Activated CD4-positive, alpha-beta T cell treated with anti-CD3 and anti-CD28 coated beads, Interleukin-2, Interleukin-6, amounts not matched to agents 100 ng/mL and 50 ng/mL, durations not matched to agents 16 hours and 8 hours (primary cell): ENCODE measurements around the gene DPH7.
"Not testable (repeated sequence)": the region's sequence is repeated elsewhere in the genome, so short reads cannot be mapped to it uniquely, and the experiment has no call there.

Source experiments
- DNase-seq: peaks from one replicate; pipeline ENCODE4 v3.0.0-alpha.2; 2020

The DPH7 gene

DNA sequence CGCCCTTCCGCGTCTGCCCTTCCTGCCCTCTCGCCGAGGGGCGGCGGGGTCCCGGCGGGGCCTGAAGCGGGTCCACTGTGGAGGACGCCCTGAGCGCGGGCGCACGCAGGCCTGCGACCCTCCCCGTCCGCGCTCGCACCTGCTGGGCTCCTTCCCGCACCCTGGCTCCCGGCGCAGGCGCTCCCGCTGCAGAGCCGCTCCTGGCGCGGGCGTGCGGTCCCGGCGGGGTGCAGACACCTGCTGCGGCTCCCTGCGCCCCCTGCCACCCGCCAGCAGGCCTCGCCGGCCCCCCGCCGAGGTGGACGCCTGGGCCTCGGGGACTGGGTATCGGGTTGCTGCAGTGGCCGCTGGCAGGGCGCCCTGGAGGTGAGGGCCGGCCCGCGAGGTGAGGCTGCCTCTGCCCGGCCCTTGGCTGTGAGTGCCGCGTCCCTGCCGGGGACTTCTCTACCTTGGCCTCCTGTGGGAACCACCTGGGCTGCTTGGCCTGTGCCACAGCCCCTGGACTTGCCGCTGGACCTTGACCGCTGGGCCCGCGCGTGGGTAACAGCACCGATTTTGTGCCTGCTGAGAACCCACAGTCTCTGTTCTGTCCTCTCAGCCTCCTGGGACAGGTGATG lies 27.4 kb upstream of the DPH7 start:
- DNase-seq = peak; percentile 23

DNA sequence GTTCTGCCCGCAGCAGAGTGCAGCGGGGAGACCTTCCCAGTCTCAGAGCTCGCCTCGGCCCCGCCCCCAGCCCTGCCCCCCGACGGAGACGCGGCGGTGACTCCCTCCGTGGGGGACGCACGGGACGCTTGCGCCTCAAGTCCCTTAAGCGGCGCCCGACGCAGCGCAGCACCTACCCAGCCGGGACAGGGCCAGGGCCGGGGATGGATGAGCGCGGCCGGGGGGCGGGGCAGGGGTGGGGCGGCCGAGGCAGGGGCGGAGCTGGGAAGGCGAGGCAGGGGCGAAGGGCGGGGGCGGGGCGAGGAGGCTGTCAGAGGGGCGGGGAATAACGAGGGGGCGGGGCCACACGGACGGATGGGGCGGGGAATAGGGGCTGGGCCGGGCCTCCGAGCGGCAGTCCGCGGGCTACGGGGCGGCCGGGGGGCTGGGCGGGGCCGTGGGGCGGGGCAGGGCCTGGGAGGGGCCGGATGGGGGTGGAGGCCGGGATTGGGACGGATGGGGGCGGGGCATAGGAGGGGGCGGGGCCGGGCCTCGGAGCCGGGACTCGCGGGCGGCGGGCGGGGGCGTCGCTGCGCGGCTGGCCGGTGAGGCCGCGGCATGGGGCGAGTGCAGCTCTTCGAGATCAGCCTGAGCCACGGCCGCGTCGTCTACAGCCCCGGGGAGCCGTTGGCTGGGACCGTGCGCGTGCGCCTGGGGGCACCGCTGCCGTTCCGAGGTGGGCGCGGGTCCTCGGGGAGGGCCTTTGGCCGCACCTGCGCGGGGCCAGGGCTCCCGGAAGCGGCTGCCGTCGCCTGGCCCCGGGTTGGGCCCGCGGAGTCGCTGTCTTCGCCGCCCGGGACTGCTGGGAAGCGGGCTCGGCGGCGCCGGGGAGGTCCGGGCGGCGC lies 26.6 kb upstream of the DPH7 start, which contains the start of gene ARRDC1:
Gene ARRDC1, plus strand, starts transcription at position 566 of the 884 bp plus-strand sequence. Its CDS starts 32 bp downstream, at position 598.
- DNase-seq = peak; percentile 97

DNA sequence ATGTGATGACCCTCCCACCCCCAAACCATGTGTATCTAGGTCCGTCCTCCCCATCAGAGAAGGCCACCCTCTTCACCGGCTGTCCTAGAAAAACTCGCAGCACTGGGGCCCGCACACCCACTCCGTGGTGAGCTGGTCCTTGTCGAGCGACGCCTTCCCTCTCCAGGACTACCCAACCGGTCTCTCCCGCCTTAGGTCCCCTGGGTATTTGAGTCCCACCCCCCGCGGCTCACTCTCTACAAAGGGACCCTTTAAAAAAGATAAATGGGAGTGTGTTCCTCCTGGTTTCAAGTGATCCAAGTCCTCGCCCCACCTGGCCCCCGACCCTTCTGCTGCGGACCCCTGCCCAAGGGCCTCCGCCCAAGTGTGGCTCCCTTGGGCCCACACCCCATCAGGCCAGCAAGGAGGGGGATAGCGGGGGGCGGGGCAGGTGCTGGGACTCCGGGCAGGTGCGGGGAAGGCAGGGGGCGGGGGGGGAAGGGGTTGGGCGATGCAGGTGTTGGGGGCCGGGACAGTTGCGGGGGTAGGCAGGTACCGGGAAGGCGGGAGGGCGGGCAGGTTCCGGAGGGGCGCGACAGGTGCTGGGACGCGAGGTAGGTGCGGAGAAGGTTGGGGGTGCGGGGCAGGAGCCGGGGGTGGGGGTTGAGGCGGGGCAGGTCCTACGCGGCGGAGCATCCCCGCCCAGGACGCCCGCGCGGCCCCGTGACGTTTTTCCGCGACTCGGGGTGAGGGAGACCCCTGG lies 25.8 kb upstream of the DPH7 start:
- DNase-seq = no peak

DNA sequence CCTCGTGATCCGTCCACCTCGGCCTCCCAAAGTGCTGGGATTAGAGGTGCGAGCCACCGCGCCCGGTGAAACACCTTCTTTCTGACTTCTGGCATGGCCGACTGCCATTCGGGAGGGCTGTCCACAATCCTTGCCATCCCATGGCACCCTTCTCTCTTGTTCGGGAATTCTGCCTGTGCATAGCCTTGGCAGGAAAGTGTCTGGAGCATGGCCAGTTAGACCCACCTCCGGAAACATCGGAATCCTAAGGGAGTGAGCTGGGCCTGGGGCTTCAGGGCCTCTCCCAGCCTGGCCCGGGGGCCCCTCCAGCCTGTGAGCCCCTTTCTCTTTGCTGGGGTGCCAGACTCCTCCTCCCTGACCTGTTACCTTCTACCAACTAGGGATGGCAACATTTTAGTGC lies 25.2 kb upstream of the DPH7 start:
- no peak for DNase-seq

DNA sequence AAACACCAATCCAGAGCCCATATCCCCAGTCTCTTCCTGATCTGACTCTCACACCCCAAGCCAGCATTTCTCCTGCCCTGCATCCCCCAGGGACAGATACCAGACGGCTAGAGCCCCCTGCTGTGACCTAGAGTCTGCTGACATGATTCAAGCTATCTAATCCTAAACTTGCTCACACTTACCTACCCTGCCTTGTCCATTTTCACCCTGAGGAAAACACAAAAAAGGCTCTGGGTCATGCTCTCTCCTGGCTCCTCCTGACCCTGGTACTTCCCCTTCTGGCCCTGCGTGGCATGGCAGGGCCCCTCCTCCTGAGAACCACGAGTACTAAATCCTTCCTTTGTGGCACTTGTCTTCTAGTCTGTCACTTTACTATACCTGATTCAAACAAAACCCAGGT lies 23.9 kb upstream of the DPH7 start:
- no peak for DNase-seq

DNA sequence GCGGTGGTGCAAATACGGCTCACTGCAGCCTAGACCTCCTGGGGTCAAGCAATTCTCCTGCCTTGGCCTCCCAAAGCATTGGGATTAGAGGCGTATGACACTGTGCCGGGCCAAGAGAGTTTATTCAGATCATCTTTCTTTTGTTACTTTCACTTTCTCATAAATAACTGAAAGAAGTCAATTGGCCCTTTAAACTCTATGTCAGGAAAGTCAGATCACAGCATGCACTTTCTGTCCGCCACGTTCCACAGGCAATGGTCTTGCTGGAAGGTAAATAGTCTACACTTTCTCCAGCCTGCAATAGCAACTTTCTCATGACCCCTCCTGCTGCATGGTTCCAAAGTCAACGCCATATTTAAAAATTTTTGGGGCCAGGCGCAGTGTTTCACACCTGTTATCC lies 20.2 kb upstream of the DPH7 start:
- no peak for DNase-seq

DNA sequence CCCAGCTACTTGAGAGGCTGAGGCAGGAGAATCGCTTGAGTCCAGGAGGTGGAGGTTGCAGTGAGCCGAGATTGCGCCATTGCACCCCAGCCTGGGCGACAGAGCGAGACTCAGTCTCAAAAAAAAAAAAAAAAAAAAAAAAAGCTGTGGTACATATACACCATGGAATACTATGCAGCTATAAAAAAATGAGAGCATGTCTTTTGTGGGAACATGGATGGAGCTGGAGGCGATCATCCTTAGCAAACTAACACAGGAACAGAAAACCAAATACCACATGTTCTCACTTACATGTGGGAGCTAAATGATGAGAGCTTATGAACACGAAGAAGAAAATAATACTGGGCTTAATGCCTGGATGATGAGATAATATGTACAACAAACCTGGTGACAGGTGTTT lies 17.9 kb upstream of the DPH7 start:
- not testable (repeated sequence) for DNase-seq

DNA sequence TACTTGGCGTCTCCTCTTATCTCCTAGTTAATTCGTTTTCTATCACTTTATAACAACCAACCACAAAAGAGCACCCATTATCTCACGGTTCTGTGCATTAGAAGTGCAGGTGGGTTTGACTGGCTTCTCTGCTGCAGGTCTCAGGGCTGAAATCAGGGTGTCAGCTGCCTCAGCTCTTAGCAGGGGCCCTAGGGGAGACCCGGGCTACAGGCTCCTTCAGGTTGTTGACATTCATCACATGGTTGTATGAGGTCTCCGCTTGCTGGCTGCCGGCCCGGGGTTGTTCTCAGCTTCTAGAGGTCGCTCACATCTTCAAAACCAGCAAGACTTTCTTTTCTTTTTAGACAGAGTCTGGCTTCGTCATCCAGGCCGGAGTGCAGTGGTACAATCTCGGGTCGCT lies 14.5 kb upstream of the DPH7 start:
- DNase-seq = no peak

DNA sequence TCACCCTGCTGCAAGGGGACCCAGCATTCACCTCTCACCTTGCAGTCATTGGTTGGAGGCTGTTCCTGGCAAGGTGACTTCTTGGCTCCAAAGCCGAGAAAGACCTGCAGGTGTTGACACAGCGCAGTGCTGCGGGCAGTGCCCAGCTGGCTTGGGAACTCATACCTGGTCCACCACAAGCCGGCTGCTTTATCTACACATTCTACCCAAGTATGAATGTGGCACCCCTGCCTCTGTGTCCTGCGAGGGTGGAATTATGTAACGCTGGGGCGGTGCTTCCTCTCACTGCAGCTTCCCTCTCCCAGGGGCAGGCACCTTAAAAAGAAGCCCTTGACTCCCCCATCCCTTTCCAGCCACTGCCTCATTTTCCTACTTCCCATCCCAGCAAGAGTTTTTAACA lies 14.0 kb upstream of the DPH7 start:
- DNase-seq = no peak

DNA sequence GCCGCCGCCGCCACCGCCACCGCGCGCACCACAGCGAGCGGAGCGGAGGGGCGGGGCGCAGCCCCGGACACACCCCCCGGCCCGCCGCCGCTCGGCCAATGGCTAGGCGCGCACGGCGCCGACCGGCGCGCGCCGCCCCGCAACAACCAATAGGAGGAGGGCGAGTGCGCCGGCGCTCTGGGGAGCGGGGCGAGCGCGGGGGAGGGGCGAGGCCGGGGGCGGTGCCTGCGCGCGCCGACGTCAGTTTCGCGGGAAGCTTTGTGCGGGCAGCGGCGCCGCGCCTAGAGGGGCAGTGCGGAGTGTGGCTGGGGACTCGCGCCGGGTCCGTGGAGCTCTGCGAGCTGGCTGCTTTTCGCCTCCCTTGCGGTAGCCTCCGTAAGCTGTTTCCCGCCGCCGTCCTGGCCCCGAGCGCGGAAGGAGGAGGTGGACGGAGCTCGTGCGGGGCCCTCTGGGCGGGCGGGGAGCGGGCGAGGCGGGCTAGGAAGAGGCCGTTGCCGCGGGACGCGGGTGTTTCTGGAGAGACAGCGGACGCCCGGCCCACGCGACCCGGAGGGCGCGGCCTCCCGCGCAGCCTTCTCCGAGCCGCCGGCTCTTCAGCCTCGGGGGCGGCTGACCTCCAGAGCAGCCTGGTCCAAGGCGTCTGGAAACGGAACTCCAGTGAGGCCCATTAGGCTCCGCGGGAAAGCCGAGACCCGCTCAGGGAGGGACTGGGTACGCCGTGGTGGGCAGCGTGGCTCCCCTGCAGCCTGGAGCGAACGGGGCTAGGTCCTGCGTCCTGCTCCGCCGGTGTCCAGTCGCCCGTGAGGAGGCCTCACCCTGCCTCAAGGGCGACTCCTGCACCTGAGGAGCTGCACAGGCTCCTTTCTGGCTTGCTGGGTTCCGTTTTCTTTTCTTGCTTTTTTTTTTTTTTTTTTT lies 12.0 kb upstream of the DPH7 start, which contains the start of gene ZMYND19:
Gene ZMYND19, minus strand, starts transcription at position 44 of the 915 bp plus-strand sequence. CDS start 249 bp downstream, outside the sequence.
- peak; percentile 94 for DNase-seq

DNA sequence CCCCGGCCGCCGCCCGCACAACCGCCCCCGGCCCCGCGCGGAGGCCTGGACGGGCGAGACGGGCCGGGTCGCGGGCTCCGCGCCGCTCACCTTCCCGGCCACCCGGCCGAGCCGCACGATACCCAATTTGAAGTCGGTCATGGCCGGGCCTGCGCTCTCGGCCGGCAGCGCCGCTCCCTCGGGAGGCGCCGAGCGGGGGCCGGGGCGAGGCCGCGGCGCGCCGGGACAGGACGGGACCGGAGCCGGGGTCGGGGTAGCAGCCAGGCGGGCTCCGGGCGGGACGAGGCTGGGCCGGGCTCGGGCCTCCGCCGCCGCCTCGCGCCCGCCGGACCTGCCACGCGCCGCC lies 11.4 kb upstream of the DPH7 start:
- DNase-seq = no peak

DNA sequence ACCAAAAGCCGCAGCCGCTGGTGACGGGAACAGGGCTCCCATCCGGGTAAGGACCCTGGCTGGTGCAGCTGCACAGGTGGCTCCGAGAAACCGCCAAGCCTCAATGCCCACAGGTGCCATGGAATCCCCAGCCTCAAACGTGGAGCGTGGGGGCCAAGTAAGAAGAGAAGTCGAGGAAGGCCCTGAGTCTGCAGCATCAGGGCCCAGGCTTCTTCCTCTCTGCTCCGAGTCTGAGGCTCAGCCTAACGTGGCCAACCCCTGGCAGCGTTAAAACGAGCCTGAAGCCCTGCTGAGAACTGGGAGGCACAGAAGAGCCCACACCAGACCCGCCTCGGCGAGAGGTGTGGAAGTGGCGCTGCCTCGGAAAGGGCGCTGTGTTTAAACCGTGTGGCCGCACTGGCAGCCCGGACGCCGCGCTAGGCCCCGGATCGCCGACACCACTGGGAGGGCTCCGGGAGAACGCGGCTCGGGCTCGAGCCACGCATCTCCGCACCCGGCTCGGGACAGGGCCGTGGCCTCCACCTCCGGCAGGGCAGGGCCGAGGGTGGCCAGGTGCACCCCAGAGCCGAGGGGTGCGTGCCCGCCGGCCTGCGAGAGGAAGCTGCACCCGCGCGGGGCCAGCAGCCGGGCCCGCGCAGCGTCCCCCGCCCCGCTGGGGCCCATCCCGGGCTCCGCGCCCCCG lies 10.9 kb upstream of the DPH7 start:
- DNase-seq = peak; percentile 30

DNA sequence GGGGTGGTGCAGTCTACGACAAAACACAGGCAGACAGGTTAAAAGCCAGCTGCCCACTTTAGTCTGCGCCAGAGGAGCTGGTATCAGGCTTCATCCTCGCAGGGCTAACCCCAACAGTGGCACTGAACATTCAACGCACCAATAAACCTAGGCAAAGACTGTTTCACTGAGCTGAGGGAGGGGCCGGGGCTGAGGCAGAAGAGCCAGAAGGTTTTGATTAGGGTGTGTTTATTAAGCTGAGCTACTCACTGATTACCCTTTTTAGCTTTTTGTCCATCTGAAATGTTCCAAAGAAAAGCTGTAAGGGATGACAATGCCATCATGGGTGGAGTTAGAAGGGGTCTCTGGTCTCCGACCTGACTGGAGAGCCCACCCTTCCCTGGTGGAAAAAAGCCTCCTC lies 10.2 kb upstream of the DPH7 start:
- DNase-seq = no peak

DNA sequence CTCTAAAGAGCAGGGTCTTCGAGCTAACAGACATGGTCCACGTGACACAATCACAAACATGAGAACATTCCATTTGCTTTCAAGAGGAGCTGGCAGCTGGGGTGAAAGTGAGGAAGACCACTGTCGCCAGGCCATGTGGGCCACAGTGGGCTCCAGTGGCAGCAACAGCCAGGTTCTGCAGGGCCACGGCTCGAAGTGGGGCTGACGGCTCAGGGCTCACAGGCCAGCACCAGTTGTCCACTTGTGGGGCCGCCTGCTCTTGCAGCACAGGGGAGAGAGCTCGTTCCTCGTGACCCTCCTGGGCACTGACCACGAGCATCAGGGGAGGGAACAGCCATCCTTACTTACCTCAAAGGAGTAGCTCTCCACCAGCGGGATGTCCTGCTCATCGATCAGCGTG lies 9.6 kb upstream of the DPH7 start:
- no peak for DNase-seq

DNA sequence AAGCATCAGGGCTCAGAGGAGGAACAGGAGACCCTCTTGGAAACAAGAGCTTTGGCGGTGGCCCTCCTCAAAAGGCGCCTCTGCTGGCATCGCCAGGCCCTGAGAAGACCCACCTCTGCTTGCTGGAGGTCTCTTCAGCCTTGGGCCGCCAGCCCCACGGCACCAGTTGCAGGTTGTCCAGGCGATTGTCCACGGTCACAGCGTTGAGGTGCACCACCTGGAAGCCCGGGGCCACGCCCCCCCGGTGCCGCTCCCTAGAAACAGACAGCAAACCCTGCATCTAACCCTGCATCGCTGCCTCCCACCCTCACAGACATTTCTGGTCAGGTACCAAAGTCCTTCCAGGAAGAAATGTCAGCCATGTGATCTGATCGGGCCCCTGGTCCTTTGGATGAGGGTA lies 8.1 kb upstream of the DPH7 start:
- DNase-seq = no peak

DNA sequence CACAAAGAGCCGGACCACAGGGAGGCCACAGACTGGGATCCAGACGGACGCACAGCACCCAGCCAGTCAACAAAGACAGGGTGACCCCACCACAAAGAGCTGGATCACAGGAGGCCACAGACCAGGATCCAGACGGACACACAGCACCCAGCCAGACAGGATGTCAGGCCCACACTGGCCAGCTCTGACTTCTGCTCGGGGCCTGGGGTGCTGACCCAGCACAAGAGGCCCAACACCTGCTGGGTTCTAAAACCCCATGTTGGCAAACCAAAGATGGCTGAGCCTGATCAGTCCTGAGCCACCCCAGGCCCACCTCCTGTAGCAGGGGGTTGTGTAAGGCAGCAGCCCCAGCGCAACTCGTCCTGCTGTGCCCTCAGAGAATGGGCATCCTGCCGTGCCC lies 5.2 kb upstream of the DPH7 start:
- DNase-seq = no peak

DNA sequence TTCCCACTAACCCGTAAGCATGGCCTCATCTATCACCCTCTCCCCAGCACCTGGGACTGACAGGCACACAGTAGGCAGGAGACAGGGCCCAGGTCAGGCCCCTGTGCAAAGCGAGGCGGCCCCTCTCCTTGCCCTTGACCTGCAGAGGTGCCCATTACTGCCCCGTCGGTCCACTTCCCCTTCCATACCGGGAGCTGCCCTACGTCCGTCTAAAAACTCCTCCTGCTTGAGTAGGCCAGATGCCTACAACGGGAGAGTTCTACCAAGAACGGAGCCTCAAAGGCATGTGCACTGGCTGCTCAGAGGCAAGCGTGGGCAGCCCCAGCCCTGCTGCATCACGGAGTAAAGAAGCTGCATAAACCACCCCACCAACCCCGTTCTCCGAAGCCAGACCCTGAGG lies 4.6 kb upstream of the DPH7 start:
- DNase-seq = no peak

DNA sequence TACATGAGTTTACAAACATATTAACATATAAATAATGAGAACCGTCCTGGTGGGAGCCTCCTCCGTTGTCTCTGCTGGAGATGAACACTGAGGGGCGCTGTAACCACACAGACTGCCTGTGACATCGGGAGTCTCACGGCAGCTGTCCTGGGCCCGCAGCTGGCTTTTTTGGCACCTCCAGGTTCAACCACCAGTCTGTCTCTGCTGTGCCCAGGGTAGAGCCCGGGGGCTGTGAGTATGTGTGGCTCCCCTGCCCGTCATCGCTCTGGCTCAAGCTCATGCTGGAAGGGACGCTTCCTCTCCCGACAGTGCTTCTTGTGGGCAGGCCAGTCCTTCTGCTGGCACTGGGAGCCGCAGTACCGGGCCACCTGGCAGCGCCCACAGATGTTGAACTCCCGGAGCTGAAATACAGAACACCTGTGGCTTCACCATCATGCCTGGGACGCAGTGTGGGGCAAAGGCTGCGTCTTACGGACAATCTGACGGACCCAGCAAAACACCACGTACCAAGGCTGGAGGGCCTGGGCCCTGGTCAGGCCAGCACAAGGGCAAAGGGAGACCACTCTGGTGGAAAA lies 3.6 kb upstream of the DPH7 start:
- no peak for DNase-seq

DNA sequence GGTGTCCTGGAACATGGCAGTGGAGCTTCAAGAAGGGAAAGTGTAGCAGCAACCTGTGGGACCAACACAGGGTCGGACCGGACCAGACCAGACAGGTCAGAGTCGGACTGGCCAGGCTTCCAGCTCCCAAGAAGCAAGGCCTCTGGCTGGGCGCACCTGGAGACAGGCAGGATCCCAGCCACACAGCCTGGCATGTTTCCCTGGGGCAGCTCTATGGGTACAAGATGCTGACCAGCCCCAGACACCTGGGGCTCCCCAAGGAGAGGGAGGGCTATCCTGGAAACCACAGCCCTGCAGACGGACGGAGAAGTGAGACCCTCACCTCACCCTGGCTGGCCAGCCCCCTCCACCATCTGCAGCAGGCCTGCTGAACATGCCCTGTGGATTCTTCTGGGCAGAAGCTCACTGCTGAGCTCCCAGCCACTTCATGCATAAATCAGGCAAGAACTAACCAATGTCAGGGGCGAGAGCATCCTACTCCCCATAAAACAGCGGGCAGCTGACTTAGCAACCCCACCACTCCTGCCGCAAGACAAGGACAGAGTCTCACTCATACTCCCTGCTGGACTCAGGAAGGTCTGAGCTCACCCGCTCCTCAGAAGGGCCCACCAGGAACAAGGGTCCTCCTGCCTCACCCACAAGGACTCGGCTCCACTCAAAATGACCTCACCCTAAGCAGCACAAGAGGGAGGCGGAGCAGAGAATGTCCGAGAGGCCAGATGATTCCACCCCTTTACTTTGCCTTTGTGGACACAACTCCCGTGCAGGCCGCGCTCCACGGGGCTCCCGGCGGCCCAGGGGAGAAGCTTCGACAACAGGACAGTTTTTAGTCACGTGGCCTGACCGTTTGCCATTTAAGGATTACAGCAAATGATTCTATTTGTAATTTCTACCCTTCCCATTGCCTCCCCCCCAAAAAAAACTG lies 2.9 kb upstream of the DPH7 start:
- DNase-seq = no peak

DNA sequence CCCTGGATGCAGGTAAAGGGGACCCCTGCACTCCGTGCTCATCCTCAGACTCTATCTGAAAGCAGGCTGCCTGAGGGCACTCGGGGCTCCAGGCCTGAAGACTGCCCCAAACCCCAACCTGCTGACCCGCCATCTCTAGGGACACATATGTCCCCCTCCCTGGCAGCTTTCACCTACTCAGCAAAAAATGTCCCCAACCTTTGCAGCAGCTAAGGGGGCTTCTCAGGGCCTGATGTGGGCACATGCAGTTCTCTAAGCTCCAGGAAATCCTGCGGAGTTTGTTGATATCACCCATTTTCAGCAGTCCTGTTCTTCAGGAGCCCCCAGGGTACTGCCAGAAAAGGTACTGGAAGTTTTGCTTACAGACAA lies 2.2 kb upstream of the DPH7 start:
- DNase-seq = no peak
